GM19240 (cell line): ENCODE results near the gene S100A14.
A peak's percentile ranks its signal among the peaks of the same experiment; 100 is the strongest.
"Not testable (repeated sequence)": the region's sequence is repeated elsewhere in the genome, so short reads cannot be mapped to it uniquely, and the experiment has no call there.

Experiments
- DNase-seq: peaks from one replicate; pipeline ENCODE4 v3.0.0; 2011; ENCODE audit warnings: low spot score; ENCODE audit not compliant: insufficient read length

Gene S100A14

DNA sequence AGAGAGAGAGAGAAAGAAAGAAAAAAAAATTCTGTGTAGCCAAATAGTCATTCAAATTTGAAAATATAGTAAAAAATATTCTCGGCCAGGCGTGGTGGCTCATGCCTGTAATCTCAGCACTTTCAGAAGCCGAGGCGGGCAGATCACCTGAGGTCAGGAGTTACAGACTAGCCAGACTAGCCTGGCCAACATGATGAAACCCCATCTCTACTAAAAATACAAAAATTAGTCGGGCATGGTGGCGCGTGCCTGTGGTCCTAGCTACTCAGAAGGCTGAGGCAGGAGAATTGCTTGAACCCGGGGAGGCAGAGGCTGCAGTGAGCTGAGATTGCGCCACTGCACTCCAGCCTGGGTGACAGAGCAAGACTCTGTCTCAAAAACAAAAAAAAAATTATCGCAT, 28.1 kb downstream of the S100A14 start:
- DNase-seq, result not testable (repeated sequence)

DNA sequence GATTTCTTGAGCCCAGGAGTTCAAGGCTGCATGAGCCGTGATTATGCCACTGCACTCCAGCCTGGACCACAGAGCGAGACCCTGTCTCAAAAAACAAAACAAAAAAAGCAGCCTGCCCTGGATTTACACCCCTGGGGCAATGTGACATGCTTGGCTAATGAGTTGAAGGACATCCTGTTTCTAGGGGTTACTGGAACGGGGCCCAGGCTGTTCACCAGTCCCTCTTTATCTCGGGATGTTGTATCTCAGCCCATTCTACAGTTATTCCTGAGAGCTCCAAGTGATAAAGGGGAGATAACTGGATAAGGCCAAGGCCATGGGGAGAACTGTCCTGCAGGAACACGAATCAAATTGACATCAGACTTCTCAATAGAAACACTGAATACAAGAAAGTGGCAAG, 28.8 kb downstream of the S100A14 start:
- DNase-seq, result no peak

DNA sequence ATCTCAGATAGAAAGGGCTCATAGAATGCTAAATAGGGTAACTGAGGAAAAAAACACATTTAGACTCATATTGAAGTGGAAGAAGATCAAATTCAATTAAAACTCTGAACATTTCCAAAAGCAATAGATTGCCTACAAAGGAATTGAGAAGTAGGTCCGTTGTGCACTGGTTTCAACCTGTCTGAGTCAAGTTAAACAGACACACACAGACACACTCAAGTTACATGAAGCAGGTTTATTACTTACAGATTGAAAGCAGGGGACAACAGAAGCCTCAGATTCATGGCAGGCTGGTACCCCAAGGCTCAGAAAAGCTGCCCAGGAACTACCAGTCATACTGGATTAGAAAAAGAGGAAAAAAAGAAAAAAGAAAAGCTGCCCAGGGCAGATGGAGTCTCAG, 29.8 kb downstream of the S100A14 start:
- no peak for DNase-seq

DNA sequence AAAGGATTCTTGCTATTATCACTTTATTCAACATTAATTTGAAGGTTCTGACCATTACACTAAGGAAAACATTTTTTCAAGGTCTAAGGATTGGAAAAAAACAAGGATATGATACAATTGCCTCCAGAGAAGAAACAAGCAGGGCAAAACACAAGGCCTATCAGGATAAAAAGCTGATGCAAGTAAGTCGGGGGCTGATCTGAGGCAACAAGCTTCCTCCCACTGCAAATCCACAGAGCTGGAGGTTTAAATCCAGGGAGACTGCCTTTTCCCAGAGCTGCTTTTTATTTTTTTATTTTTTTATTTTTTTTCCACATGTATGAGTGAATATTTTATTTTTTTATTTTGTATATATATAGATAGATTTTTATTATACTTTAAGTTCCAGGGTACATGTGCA, 31.1 kb downstream of the S100A14 start:
- DNase-seq, result no peak

DNA sequence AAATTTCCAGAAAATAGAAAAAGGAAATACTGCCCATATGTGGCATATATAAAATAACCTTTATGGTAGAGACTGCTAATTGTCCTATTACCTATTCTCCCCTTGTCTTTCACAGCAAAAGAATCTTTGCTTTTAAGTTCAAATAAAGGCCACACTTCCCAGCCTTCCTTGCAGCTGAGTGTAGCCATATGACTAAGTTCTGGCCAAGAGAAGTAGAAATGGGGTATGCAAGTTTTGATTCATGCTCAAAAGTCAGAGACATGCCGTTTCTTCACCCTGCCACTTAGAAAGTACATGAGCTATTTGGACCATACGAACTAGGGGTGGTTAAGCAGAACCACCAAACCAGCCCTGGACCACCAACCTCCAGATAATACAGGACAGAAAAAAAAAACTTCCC, 32.1 kb downstream of the S100A14 start:
- DNase-seq, result no peak

DNA sequence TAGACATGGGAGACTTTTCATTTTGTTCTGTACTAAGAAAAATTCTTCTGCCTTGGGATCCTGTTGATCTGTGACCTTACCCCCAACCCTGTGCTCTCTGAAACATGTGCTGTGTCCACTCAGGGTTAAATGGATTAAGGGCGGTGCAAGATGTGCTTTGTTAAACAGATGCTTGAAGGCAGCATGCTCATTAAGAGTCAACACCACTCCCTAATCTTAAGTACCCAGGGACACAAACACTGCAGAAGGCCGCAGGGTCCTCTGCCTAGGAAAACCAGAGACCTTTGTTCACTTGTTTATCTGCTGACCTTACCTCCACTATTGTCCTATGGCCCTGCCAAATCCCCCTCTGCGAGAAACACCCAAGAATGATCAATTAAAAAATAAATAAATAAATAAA, 32.6 kb downstream of the S100A14 start:
- not testable (repeated sequence) for DNase-seq

DNA sequence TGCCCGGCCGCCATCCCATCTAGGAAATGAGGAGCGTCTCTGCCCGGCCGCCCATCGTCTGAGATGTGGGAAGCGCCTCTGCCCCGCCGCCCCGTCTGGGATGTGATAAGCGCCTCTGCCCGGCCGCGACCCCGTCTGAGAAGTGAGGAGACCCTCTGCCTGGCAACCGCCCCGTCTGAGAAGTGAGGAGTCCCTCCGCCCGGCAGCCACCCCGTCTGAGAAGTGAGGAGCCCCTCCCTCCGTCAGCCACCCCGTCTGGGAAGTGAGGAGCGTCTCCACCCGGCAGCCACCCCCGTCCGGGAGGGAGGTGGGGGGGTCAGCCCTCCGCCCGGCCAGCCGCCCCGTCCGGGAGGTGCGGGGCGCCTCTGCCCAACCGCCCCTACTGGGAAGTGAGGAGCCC, 33.3 kb downstream of the S100A14 start:
- not testable (repeated sequence) for DNase-seq

DNA sequence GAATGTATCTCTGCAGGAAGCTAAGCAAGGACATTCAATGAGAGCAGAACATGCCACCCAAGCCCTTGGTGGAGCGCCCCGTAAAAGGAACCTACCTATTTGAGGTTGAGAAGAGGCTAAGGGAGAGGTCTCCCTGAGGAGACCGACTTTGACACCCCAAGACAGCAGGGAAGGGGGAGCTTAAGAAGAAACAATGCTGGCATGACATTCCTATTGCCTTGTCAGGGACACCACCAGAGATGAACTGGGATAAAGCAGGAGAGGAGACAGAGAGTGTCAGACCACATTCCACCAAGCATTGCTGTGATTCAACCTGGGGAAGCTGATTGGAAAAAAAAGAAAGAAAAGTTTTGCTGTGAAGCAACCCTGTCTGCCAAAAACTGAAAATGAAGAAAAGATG, 37.2 kb downstream of the S100A14 start:
- DNase-seq, result no peak

DNA sequence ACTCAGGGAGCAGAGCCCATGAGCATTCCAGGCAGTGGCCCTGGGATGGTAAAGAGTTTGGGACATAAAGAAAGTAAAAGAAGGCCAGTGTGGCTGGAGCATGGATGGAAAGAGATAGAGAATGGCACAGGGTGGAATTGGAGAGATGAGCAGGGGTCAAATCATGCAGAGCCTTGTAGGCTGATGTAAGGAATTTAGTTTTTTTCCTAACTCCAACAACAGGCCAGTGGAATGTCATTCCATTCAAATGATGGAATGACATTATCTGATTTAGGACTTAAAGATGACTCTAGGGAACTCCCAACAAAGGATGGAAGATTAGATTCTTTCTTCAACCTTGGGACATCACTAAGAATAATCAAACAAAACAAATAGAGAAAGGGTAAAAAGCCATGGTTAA, 37.6 kb downstream of the S100A14 start:
- no peak for DNase-seq

DNA sequence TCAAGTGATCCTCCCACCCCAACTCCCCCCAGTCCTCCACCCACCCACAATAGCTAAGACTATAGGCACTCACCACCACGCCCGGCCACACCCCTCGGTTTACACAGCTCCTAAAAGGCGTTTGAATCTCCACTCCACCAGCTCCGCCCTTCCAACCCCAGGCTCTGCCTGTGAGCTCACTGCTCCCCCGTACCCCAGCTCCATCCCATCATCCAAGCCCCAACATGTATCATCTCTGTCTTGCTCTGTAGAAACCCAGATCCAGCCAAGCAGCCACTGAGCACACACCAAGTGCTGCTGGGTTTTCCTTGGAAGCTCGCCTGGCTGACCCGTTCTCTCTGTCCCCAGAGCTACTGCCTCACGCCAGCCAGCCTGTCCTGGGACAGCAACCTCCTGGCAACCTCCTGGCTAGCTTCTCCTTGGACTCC, 38.5 kb downstream of the S100A14 start:
- no peak for DNase-seq

DNA sequence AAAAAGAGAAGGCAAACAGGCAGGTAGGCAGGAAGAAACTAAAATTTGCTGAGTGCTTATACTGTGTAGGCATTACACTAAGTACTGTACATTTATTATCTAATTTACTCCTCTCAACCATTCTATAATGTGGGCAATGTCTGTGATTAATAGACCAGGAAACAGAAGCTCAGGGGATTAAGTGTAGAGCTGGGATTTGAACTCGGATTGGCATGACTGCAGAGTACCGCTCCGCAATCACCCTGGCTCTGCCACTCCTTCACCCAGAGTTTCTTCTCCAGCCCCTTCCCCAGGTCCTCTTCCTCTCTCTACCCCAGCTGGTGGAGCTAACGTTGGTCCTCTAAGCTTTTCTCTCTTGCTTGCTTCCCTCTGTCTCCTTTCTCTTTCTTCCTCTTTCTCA, 39.0 kb downstream of the S100A14 start:
- DNase-seq, result no peak

DNA sequence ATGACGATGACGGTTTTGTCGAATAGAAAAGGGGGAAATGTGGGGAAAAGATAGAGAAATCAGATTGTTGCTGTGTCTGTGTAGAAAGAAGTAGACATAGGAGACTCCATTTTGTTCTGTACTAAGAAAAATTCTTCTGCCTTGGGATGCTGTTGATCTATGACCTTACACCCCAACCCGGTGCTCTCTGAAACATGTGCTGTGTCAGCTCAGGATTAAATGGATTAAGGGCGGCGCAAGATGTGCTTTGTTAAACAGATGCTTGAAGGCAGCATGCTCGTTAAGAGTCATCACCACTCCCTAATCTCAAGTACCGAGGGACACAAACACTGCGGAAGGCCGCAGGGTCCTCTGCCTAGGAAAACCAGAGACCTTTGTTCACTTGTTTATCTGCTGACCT, 40.6 kb downstream of the S100A14 start:
- not testable (repeated sequence) for DNase-seq

DNA sequence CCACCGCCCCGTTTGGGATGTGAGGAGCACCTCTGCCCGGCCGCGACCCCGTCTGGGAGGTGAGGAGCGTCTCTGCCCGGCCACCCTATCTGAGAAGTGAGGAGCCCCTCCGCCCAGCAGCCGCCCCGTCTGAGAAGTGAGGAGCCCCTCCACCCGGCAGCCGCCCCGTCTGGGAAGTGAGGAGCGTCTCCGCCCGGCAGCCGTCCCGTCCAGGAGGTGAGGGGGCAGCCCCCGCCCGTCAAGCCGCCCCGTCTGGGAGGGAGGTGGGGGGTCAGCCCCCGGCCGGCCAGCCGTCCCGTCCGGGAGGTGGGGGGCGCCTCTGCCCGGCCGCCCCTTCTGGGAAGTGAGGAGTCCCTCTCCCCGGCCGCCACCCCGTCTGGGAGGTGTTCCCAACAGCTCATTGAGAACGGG, 41.0 kb downstream of the S100A14 start:
- not testable (repeated sequence) for DNase-seq

DNA sequence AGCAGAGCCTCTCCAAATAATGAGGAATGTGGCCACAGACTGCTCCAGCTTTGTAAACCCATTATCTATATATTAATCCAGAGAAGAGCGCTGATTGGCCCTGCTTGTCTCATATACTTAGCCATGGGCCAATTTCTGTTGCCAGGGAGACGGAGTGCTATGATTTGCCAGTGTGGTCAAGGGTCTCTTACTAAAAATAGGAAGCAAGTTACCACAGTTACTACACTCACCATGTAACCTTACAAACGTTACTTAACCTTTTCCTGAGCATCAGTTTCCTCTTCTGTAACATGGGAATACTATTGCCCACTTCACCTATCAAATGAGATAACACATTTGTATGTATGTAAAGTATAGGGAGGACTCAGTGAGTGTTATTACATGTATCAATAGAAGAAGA, 42.8 kb downstream of the S100A14 start:
- DNase-seq, result no peak

DNA sequence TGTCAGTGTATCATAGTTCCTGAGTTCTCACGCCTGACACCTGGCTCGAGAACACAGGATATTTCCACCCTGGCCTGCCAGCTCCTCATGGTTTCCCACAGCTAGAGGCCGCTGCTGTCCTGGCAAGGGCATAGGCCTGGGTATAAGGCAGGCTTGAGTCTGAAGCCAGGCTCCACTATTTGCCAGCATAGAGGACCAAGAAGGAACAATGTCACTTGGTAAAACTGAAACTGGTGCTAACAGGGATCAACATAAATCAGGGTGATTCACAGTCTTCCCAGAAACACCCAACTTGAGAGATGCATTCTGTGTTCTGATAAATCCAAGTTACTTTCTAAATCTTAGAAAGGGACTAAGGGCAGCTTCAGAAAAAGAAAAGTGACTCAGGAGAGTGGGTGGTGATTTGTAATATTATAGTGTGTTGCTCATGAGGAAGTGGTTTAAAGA, 43.5 kb downstream of the S100A14 start:
- peak; percentile 61 for DNase-seq

DNA sequence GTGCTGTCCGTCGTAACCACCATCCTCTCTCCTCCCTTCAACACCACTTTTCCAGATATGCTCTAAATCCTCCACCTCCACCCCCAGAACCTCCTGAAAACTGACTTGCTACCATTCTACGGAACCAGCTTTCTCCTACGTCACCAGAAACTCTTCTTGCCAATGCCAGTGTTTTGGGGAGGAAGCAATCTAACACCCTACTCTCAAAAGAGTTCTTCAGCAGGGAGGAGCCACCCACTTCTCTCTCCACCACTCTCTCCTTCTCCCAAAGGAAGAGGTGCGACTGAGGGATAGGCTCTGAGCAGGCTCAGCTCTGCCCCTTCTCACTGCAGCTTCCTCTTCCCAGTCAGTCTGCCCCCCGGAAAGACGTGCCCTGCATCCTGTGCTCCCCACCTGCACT, 44.4 kb downstream of the S100A14 start:
- no peak for DNase-seq

DNA sequence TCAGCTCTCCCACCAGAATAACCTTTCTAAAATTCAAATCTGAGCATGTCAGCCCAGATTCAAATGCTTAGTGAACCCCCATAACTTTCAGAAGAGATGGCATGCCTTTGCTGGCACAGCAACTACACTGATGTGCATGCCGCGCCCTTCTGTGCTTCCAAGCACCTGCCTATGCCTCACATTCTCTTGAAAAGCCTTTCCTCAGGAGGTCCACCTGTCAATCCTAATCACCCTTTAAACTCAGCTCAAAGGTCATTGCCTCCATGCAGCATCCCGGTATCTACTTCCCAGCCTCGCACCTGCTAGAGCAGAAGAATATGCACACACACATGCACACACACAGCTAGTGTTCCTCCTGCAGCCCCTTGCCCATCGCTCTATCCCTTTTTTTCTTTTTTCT, 45.3 kb downstream of the S100A14 start:
- no peak for DNase-seq

DNA sequence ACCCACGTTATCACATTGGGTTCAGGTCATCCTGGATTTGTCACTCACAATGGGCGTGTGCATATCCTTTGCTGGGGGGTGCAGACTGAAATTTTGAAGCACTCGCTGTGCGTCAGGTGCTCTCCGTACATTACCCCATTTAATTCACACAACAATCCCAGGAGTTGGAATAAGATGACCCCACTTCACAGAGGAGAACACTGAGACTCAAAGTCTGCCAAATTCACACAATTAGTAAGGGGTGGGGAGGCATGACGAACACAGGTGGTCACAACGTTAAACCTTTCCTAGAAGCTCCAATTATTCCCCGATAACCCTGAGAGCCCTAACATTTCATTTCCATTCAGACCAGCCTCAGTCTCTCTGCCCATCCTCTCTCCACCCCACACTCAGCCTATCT, 46.7 kb downstream of the S100A14 start:
- DNase-seq, result no peak

DNA sequence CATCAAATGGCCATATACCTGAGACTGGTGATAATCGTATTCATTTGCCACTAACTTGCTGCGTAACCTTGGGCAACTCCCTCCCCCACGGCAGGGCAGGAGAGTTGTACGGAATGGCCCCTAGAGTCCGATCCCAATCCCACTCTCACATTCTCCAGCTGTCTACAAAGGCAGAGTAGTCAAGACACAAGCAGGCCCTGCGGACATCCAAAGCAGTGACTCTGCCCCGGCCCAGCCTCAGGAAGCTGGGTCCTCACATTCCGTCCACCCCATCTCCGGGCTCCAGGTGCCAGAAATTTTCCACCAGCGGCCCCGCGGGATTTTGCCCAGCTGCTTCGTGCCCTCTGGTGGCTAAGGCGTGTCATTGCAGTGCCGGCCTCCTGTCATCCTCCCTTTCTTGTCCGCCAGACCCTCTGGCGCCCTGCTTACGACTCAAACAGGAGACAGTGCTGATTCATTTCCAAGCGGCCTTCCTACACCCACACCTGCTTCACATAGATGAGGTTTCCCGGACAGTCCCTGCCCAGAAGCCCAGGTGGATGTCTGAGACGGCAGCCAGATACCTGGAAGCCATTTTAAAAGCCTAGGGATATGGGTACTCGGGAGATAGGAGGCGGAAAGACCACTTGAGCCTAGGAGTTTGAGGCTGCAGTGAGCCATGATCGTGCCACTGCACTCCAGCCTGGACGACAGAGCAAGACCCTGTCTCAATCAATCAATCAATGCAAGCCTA, 47.6 kb downstream of the S100A14 start:
- peak; percentile 85 for DNase-seq

DNA sequence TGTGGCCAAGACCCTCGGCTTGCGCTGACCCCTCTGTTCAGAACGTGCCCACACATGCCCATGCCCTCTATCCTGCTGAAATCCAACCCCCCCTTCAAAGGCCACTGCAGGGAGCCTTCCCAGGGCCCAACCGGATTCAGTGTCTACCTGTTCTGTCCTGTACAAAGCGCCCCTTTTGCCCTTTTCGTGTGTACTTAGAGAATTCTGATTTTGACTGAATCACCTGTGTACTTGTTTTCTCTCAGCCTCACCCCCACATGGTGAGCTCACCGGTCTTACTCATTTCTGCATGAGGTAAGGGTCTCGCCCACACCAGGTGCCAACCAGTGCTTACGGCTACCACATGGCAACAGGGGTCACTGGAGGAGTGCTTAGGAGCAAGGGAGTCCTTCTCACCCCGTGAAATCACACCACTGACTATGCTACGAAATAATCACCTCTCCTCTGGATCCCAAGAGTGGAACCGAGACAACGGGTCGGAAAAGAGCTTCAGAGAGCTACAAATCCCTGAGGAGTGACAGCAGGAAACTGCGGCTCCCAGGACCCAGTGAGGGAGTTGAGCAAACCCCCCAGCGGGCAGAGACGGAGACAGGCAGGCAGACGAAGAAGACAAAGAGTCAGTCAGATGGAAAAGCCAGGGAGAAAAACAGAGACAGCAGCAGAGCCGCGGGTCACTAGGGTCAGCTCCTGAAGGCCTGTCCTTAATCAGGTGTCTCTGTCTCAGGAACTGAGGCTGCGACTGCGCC, 48.3 kb downstream of the S100A14 start:
- DNase-seq, result no peak

DNA sequence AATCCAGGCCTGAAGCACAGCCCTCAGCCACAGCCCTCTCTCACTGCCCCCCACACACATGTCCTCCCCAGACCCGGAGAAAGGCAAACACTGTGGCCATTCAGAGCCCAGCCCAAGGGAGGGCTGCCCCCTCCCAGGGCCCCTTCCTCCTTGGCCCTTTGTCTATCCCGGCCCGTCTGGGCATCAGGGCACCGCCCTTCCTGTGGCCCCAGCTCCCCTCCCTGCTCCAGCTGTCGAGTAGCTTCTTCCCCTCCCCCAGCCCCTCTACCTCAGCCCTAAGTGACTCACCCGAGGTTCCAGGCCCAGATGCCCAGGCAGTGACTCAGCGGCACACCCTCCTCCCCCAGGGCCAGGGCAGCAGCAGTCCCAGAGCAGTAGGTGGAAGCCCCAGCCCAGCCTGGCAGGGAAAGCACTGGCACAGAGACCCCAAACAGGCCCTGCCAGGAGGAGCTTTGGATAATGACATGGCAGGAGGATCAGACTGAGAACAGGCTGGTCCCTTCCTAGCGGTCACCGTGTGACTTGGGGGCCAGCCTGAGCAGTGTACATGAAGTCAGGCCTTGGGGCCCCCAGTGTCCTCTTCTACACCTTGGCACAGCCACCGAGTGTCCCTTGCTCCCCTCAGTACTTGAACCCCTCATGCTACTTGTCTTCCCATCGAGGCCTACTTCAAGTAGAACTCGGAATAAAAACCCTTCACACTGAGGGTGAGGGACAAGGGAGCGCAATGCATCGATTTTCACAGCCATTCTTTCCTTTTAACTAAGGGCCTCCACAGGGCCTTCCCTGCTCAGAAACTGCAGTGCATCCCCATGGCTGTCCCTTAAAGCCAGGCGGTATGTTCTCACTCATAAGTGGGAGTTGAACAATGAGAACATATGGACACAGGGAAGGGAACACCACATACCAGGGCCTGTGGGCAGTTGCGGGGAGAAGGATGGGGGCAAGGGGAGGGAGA, 49.4 kb downstream of the S100A14 start:
- DNase-seq, result no peak
